Measurements from ENCODE around the gene ACSF3. TPM values are rescaled to one million over a fixed set of nuclear protein-coding genes. Genes with fewer than 3 reads are reported as not detected.
A peak's percentile ranks its signal among the peaks of the same experiment; 100 is the strongest.

ACSF3 gene
- total and polyA plus RNA-seq, 2 of the 4 experiments (the other 2 are of a cell fraction) = 9.5 to 14.2 TPM

GRCh38 chr16:89171216-89172170 lies 77.8 kb downstream of the ACSF3 start, which contains the start of gene CDH15:
Gene CDH15, plus strand, starts transcription at chr16:89171748. Its CDS starts 84 bp downstream, at chr16:89171832.
- Histone ChIP-seq H2BK5ac (ENCODE audit: low read depth, low read length, poor library complexity, severe bottlenecking) (no peak within 1 kb of the TSS), H3K79me1 (ENCODE audit: low read depth in 1 of 2, low read length in 2 of 2) (no peaks in the 10 kb centered on the region), H3K27ac (ENCODE audit: insufficient read depth, low read length) (no peak within 1 kb of the TSS), H2BK15ac (ENCODE audit: low read depth, low read length) (no peak within 1 kb of the TSS), H3K9ac (ENCODE audit: low read depth, low read length) (no peak within 1 kb of the TSS), H3K9me3 (ENCODE audit: control insufficient read depth, insufficient read depth, low read length) (no peaks in the 10 kb centered on the region), H3K27me3 (ENCODE audit: control insufficient read depth, insufficient read depth, low read length) (peaks cover 45% of the 10 kb centered on the region), H3K4me2 (ENCODE audit: low read depth, low read length) (peak within 1 kb of the TSS; percentile 82), H3K4me3 (ENCODE audit: insufficient read depth, low read depth, low read length) (peak within 1 kb of the TSS; percentile 29; the same call in 1 of the 2 replicates), H3K18ac (ENCODE audit: low read depth, low read length) (no peak within 1 kb of the TSS), H3K14ac (replicated peaks; ENCODE audit: low read depth, low read length) (no peak within 1 kb of the TSS), H3K4me1 (ENCODE audit: control insufficient read depth, insufficient read depth, low read length) (peaks cover 5% of the 10 kb centered on the region; the same call in 1 of the 2 replicates), H2BK20ac (ENCODE audit: low read depth, low read length) (no peak within 1 kb of the TSS), H3K23ac (ENCODE audit: low read depth, low read length) (peak within 1 kb of the TSS; percentile 24; the same call in 1 of the 2 replicates), H3K4ac (ENCODE audit: low read depth, low read length) (no peak within 1 kb of the TSS), H2AK9ac (replicated peaks; ENCODE audit: low read depth, low read length, poor library complexity) (peak within 1 kb of the TSS; percentile 76), H3K56ac (ENCODE audit: extremely low read depth, insufficient read depth, low read length) (no peak within 1 kb of the TSS), H2AFZ (replicated peaks; ENCODE audit: low read length, poor library complexity) (peak within 1 kb of the TSS; percentile 88), H2AK5ac (ENCODE audit: low read depth, low read length) (no peak within 1 kb of the TSS), H3K36me3 (ENCODE audit: control insufficient read depth, insufficient read depth, low read length) (no peaks in the 10 kb centered on the region), H3K9me1 (ENCODE audit: insufficient read depth, low read length) (no peaks in the 10 kb centered on the region), H4K8ac (ENCODE audit: low read depth in 2 of 2, low read length in 2 of 2) (no peak within 1 kb of the TSS), H2BK120ac (ENCODE audit: low read depth, low read length) (no peak within 1 kb of the TSS), H4K20me1 (ENCODE audit: insufficient read depth, low read length) (no peaks in the 10 kb centered on the region; the same call in 1 of the 2 replicates), H4K5ac (ENCODE audit: low read depth, low read length) (no peak within 1 kb of the TSS), H4K91ac (ENCODE audit: insufficient read depth, low read depth, low read length) (no peak within 1 kb of the TSS)
- 10% methylated on average over 17 of the region's 74 CpGs; no CpG with 5 or more reads in 1 of the 2 experiments for WGBS, 2 experiments (ENCODE audit: extremely low coverage in 2 of 2, insufficient read length in 1 of 2)
- ATAC-seq (ENCODE audit: low read depth) (peak; percentile 89), DNase-seq (peak; percentile 75)
- dilution Hi-C loops (cut with HindIII; ENCODE audit: low sequenced_read_pairs, unreplicated experiment) (no loop called here), intact Hi-C loops (cut with micrococcal nuclease) (no loop called here), in situ Hi-C loops (cut with MboI; ENCODE audit: low sequenced_read_pairs) (no loop called here)
- CTCF ChIA-PET = no interaction called here
- BruUV-seq (replicated peaks) = no TSS peak
- POLR2A ChIA-PET (ENCODE audit: unreplicated experiment) = no interaction called here
- TF ChIP-seq RAD21 (IDR thresholded peaks at IDR 0.05; ENCODE audit: low read length) (no peak), RFX5 (IDR thresholded peaks at IDR 0.05; ENCODE audit: low read depth, low read length) (no peak), CTCF (conservative IDR thresholded peaks at IDR 0.05; ENCODE audit: low read depth, low read length) (no peak), RCOR1 (IDR thresholded peaks at IDR 0.05; ENCODE audit: insufficient replicate concordance, low read length) (no peak), POLR2A (IDR thresholded peaks at IDR 0.05; ENCODE audit: low read depth, low read length) (no peak), SMC3 (IDR thresholded peaks at IDR 0.05; ENCODE audit: low read depth, low read length) (no peak), CHD1 (IDR thresholded peaks at IDR 0.05; ENCODE audit: low read depth, low read length) (no peak), FOS (IDR thresholded peaks at IDR 0.05; ENCODE audit: low read depth, low read length) (no peak), BHLHE40 (IDR thresholded peaks at IDR 0.05; ENCODE audit: low read depth, low read length) (peak; percentile 85), MAFK (IDR thresholded peaks at IDR 0.05; ENCODE audit: low read depth, low read length) (no peak), MAZ (IDR thresholded peaks at IDR 0.05; ENCODE audit: borderline replicate concordance, low read depth, low read length) (0 out of 2 replicates have a peak, but pooled peaks have one; percentile 49), MXI1 (IDR thresholded peaks at IDR 0.05; ENCODE audit: borderline replicate concordance, low read depth, low read length) (no peak)
- TF ChIP-seq, protein P1, sequence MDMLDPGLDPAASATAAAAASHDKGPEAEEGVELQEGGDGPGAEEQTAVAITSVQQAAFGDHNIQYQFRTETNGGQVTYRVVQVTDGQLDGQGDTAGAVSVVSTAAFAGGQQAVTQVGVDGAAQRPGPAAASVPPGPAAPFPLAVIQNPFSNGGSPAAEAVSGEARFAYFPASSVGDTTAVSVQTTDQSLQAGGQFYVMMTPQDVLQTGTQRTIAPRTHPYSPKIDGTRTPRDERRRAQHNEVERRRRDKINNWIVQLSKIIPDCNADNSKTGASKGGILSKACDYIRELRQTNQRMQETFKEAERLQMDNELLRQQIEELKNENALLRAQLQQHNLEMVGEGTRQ (IDR thresholded peaks at IDR 0.05; ENCODE audit: low read depth, low read length) = peak; percentile 54; the same call in 1 of the 2 replicates
- TF ChIP-seq, protein P2, sequence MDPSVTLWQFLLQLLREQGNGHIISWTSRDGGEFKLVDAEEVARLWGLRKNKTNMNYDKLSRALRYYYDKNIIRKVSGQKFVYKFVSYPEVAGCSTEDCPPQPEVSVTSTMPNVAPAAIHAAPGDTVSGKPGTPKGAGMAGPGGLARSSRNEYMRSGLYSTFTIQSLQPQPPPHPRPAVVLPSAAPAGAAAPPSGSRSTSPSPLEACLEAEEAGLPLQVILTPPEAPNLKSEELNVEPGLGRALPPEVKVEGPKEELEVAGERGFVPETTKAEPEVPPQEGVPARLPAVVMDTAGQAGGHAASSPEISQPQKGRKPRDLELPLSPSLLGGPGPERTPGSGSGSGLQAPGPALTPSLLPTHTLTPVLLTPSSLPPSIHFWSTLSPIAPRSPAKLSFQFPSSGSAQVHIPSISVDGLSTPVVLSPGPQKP (IDR thresholded peaks at IDR 0.05; ENCODE audit: borderline replicate concordance, low read depth, low read length) = no peak
